HepG2 (cell line): ENCODE results near the gene NFE2L2. TPM values are rescaled to one million over a fixed set of nuclear protein-coding genes. Genes with fewer than 3 reads are reported as not detected.

Experiments
- CAMTA2 ChIP-seq: sonication (generic); formaldehyde crosslinking; IDR thresholded peaks from 2 replicates; pipeline ENCODE4 v1.4.0; 2020; ENCODE audit warnings: mild to moderate bottlenecking, missing genetic modification reagents, borderline replicate concordance
- CREM ChIP-seq, 2 experiments: sonication (generic) in 1 of 2; formaldehyde crosslinking in 1 of 2; IDR thresholded peaks; 2 replicates each; pipeline versions ENCODE4 v1.4.0 to v1.6.1; 2016 to 2020; ENCODE audit warnings: antibody characterized with exemption in 1 of 2, mild to moderate bottlenecking in 1 of 2, missing genetic modification reagents in 1 of 2
- NCOR1 ChIP-seq: fragments of 200-600 bp; sonication (generic); IDR thresholded peaks from 2 replicates; pipeline ENCODE4 v1.7.0; 2017; ENCODE audit warnings: antibody characterized with exemption, low read length, borderline replicate concordance
- NFIB ChIP-seq: sonication (generic); formaldehyde crosslinking; IDR thresholded peaks from 2 replicates; pipeline ENCODE4 v1.9.0; 2021; ENCODE audit warnings: missing genetic modification reagents, mild to moderate bottlenecking, borderline replicate concordance
- NR1H2 ChIP-seq: sonication (generic); formaldehyde crosslinking; IDR thresholded peaks from 2 replicates; pipeline ENCODE4 v1.8.1; 2022; ENCODE audit warnings: low read depth, missing genetic modification reagents, borderline replicate concordance
- NR2F6 ChIP-seq, 2 experiments: IDR thresholded peaks; 2 replicates each; pipeline ENCODE4 v1.6.1; 2016; ENCODE audit warnings: antibody characterized with exemption in 1 of 2, mild to moderate bottlenecking in 1 of 2
- SKI ChIP-seq: fragments of 450-650 bp; IDR thresholded peaks from one replicate; pipeline ENCODE4 v1.6.1; 2018; ENCODE audit warnings: mild to moderate bottlenecking; ENCODE audit not compliant: partially characterized antibody
- ZBTB7B ChIP-seq: sonication (generic); formaldehyde crosslinking; IDR thresholded peaks from 2 replicates; pipeline ENCODE4 v1.4.0; 2020; ENCODE audit warnings: missing genetic modification reagents
- ZFP82 ChIP-seq: sonication (generic); formaldehyde crosslinking; IDR thresholded peaks from 2 replicates; pipeline ENCODE4 v1.5.1; 2020; ENCODE audit warnings: mild to moderate bottlenecking, missing genetic modification reagents, borderline replicate concordance
- ZMYM4 ChIP-seq: sonication (generic); formaldehyde crosslinking; IDR thresholded peaks from 2 replicates; pipeline ENCODE4 v1.8.1; 2023; ENCODE audit warnings: mild to moderate bottlenecking, missing genetic modification reagents
- ZNF232 ChIP-seq: sonication (generic); formaldehyde crosslinking; IDR thresholded peaks from 2 replicates; pipeline ENCODE4 v1.4.0; 2020; ENCODE audit warnings: missing genetic modification reagents, borderline replicate concordance
- ZNF292 ChIP-seq: sonication (generic); formaldehyde crosslinking; IDR thresholded peaks from 2 replicates; pipeline ENCODE4 v1.8.1; 2022; ENCODE audit warnings: mild to moderate bottlenecking, low read depth, missing genetic modification reagents, borderline replicate concordance
- ZNF317 ChIP-seq: sonication (generic); formaldehyde crosslinking; IDR thresholded peaks from 2 replicates; pipeline ENCODE4 v1.5.0; 2020; ENCODE audit warnings: mild to moderate bottlenecking, missing genetic modification reagents
- ZNF446 ChIP-seq: sonication (generic); formaldehyde crosslinking; IDR thresholded peaks from 2 replicates; pipeline ENCODE4 v1.5.0; 2020; ENCODE audit warnings: mild to moderate bottlenecking, missing genetic modification reagents
- ZNF629 ChIP-seq: sonication (generic); formaldehyde crosslinking; conservative IDR thresholded peaks from 2 replicates; pipeline ENCODE4 v1.5.0; 2020; ENCODE audit warnings: missing genetic modification reagents
- polyA plus RNA-seq, 8 experiments: library from polyadenylated mRNA; depleted of rRNA in 3 of 8; stranded (reverse) in 7 of 8; unstranded in 1 of 8; fragments of >200 nt; fragmentation: Illumina TruSeq in 4 of 8; extraction: Trizol in 4 of 8; gene quantifications; 2 replicates each; pipeline versions ENCODE4 v1.2.1 to v1.2.3, GENCODE V29; 2011 to 2016; ENCODE audit warnings: low read depth in 4 of 8, missing spikeins in 1 of 8, mixed read lengths in 1 of 8; ENCODE audit not compliant: insufficient read depth in 1 of 8
- total RNA-seq, 5 experiments: library from RNA; depleted of rRNA; stranded (reverse); fragments of >200 nt; fragmentation: Illumina TruSeq; extraction: Trizol; gene quantifications; 2 replicates each; pipeline ENCODE4 v1.2.3, GENCODE V29; 2016; ENCODE audit warnings: low read depth in 1 of 5
- TF ChIP-seq, protein P1 (sequence below): IDR thresholded peaks from 2 replicates; pipeline ENCODE4 v1.6.1; 2016; ENCODE audit warnings: control low read depth
- TF ChIP-seq, protein P2 (sequence below): IDR thresholded peaks from 2 replicates; pipeline ENCODE4 v1.6.1; 2016; ENCODE audit warnings: low read depth, borderline replicate concordance
- TF ChIP-seq, protein P3 (sequence below): sonication (generic); formaldehyde crosslinking; IDR thresholded peaks from 2 replicates; pipeline ENCODE4 v1.8.1; 2023; ENCODE audit warnings: mild to moderate bottlenecking, missing genetic modification reagents, borderline replicate concordance
- TF ChIP-seq, protein P4 (sequence below): sonication (generic); formaldehyde crosslinking; IDR thresholded peaks from 2 replicates; pipeline ENCODE4 v1.8.1; 2022; ENCODE audit warnings: low read depth, mild to moderate bottlenecking, missing genetic modification reagents
- TF ChIP-seq, protein P5 (sequence below): IDR thresholded peaks from 2 replicates; pipeline ENCODE4 v1.6.1; 2016
- TF ChIP-seq, protein P6 (sequence below): sonication (generic); formaldehyde crosslinking; IDR thresholded peaks from 2 replicates; pipeline ENCODE4 v1.4.0; 2020; ENCODE audit warnings: missing genetic modification reagents, borderline replicate concordance

The NFE2L2 gene
- total and polyA plus RNA-seq, 2 of the 13 experiments (the other 11 are each of a cell fraction or from before 2014, with no cell fraction given), result 84.6 to 215 TPM

DNA sequence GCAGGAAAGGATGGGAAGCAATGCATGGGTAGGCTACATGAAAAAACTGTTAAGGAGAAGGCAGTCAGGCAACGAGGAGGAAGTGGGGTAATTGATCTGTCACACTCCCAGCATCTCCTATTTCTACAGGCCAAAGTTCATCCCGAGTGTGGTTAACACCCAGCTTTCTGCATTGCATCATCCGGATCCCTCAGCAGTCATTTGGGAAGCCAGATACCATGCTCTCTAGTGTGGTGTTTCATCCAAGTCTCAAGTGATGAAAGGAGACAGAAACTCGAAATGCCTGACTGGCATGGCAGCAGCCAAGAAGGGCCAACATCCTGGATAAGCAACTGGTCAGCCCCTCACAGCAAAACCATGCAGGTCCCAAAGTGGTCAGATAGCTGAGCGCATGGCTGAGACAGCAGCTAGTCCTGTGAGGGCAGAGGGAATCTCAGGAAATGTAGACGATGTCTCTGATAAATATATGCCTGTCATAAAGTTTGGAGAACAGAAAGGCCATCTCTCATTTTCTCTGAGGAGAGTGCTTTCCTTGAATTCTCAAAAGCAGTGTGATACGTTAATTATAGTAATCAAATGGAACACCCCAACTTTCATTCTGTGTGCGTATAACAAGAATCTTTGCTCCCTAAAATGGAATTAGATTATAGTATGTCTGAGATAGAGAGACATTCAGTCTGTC is 76.8 kb downstream of the NFE2L2 start (continued):
- TF ChIP-seq, protein P1, sequence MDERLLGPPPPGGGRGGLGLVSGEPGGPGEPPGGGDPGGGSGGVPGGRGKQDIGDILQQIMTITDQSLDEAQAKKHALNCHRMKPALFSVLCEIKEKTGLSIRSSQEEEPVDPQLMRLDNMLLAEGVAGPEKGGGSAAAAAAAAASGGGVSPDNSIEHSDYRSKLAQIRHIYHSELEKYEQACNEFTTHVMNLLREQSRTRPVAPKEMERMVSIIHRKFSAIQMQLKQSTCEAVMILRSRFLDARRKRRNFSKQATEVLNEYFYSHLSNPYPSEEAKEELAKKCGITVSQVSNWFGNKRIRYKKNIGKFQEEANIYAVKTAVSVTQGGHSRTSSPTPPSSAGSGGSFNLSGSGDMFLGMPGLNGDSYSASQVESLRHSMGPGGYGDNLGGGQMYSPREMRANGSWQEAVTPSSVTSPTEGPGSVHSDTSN (CRISPR knock-in tag), result peak; percentile 45; the same call in 1 of the 2 replicates
- TF ChIP-seq ZNF446 (CRISPR knock-in tag) (no peak), ZFP82 (no peak), NCOR1 (peak; percentile 85), ZNF317 (peak; percentile 53), NR2F6 (IDR thresholded peaks at IDR 0.05) (peak; percentile 80), NR2F6 (CRISPR knock-in tag; IDR thresholded peaks at IDR 0.05) (peak; percentile 89), ZNF232 (peak; percentile 75; the same call in 1 of the 2 replicates), ZBTB7B (peak; percentile 84; the same call in 1 of the 2 replicates), SKI (no peak), ZMYM4 (peak; percentile 98), NR1H2 (CRISPR knock-in tag) (no peak), NFIB (CRISPR knock-in tag) (no peak), CAMTA2 (CRISPR knock-in tag) (0 out of 2 replicates have a peak, but pooled peaks have one; percentile 73), ZNF629 (CRISPR knock-in tag) (no peak), ZNF292 (CRISPR knock-in tag) (peak; percentile 99), CREM (IDR thresholded peaks at IDR 0.05) (peak; percentile 74; the same call in 1 of the 2 replicates), CREM (CRISPR knock-in tag; IDR thresholded peaks at IDR 0.05) (no peak)
- TF ChIP-seq, protein P2, sequence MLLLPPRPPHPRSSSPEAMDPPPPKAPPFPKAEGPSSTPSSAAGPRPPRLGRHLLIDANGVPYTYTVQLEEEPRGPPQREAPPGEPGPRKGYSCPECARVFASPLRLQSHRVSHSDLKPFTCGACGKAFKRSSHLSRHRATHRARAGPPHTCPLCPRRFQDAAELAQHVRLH (CRISPR knock-in tag), result peak; percentile 95; the same call in 1 of the 2 replicates
- TF ChIP-seq, protein P3, sequence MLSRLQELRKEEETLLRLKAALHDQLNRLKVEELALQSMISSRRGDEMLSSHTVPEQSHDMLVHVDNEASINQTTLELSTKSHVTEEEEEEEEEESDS (CRISPR knock-in tag), result peak; percentile 80; the same call in 1 of the 2 replicates
- TF ChIP-seq, protein P4, sequence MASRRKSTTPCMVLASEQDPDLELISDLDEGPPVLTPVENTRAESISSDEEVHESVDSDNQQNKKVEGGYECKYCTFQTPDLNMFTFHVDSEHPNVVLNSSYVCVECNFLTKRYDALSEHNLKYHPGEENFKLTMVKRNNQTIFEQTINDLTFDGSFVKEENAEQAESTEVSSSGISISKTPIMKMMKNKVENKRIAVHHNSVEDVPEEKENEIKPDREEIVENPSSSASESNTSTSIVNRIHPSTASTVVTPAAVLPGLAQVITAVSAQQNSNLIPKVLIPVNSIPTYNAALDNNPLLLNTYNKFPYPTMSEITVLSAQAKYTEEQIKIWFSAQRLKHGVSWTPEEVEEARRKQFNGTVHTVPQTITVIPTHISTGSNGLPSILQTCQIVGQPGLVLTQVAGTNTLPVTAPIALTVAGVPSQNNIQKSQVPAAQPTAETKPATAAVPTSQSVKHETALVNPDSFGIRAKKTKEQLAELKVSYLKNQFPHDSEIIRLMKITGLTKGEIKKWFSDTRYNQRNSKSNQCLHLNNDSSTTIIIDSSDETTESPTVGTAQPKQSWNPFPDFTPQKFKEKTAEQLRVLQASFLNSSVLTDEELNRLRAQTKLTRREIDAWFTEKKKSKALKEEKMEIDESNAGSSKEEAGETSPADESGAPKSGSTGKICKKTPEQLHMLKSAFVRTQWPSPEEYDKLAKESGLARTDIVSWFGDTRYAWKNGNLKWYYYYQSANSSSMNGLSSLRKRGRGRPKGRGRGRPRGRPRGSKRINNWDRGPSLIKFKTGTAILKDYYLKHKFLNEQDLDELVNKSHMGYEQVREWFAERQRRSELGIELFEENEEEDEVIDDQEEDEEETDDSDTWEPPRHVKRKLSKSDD, result peak; percentile 91
- TF ChIP-seq, protein P5, sequence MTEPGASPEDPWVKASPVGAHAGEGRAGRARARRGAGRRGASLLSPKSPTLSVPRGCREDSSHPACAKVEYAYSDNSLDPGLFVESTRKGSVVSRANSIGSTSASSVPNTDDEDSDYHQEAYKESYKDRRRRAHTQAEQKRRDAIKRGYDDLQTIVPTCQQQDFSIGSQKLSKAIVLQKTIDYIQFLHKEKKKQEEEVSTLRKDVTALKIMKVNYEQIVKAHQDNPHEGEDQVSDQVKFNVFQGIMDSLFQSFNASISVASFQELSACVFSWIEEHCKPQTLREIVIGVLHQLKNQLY (CRISPR knock-in tag), result peak; percentile 92
- TF ChIP-seq, protein P6, sequence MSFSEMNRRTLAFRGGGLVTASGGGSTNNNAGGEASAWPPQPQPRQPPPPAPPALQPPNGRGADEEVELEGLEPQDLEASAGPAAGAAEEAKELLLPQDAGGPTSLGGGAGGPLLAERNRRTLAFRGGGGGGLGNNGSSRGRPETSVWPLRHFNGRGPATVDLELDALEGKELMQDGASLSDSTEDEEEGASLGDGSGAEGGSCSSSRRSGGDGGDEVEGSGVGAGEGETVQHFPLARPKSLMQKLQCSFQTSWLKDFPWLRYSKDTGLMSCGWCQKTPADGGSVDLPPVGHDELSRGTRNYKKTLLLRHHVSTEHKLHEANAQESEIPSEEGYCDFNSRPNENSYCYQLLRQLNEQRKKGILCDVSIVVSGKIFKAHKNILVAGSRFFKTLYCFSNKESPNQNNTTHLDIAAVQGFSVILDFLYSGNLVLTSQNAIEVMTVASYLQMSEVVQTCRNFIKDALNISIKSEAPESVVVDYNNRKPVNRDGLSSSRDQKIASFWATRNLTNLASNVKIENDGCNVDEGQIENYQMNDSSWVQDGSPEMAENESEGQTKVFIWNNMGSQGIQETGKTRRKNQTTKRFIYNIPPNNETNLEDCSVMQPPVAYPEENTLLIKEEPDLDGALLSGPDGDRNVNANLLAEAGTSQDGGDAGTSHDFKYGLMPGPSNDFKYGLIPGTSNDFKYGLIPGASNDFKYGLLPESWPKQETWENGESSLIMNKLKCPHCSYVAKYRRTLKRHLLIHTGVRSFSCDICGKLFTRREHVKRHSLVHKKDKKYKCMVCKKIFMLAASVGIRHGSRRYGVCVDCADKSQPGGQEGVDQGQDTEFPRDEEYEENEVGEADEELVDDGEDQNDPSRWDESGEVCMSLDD, result no peak
